Activated CD8-positive, alpha-beta memory T cell treated with anti-CD3 and anti-CD28 coated beads for 1 hour (primary cell): ENCODE results near the gene SKAP1.
"Not testable (repeated sequence)": the region's sequence is repeated elsewhere in the genome, so short reads cannot be mapped to it uniquely, and the experiment has no call there.

Source experiments
- DNase-seq, 2 donors: peaks; one replicate each; pipeline ENCODE4 v3.0.0-alpha.2; 2020; ENCODE audit warnings: low read depth in 1 of 2; ENCODE audit errors: extremely low read depth in 1 of 2

SKAP1 gene

GRCh38 chr17:48373883-48374282 lies 56.1 kb downstream of the SKAP1 start:
- no peak for DNase-seq

- DNase-seq: no peak
These were observed 56.7 kb downstream of the SKAP1 start for GRCh38 chr17:48373130-48373830.

- DNase-seq: not testable (repeated sequence)
These were observed 61.0 kb downstream of the SKAP1 start for GRCh38 chr17:48368967-48369366.

GRCh38 chr17:48368352-48368908 lies 61.6 kb downstream of the SKAP1 start:
- DNase-seq: no peak

GRCh38 chr17:48363161-48363560 lies 66.9 kb downstream of the SKAP1 start:
- no peak for DNase-seq

GRCh38 chr17:48360861-48361633 lies 69.0 kb downstream of the SKAP1 start:
- not testable (repeated sequence) for DNase-seq

GRCh38 chr17:48357779-48358602 lies 72.0 kb downstream of the SKAP1 start:
- DNase-seq: no peak

- no peak for DNase-seq
These were observed 73.1 kb downstream of the SKAP1 start for GRCh38 chr17:48356866-48357265.

GRCh38 chr17:48352630-48353029 lies 77.4 kb downstream of the SKAP1 start:
- no peak for DNase-seq

- no peak for DNase-seq
These were observed 78.1 kb downstream of the SKAP1 start for GRCh38 chr17:48351911-48352332.

GRCh38 chr17:48348352-48348751 lies 81.7 kb downstream of the SKAP1 start:
- DNase-seq: no peak

GRCh38 chr17:48347177-48347576 lies 82.8 kb downstream of the SKAP1 start:
- DNase-seq: no peak

GRCh38 chr17:48344251-48344650 lies 85.8 kb downstream of the SKAP1 start:
- DNase-seq: no peak

- no peak for DNase-seq
These were observed 89.1 kb downstream of the SKAP1 start for GRCh38 chr17:48340916-48341315.

GRCh38 chr17:48338720-48339119 lies 91.3 kb downstream of the SKAP1 start:
- DNase-seq: no peak

- DNase-seq: not testable (repeated sequence)
These were observed 92.1 kb downstream of the SKAP1 start for GRCh38 chr17:48337903-48338302.

- no peak for DNase-seq
These were observed 93.0 kb downstream of the SKAP1 start for GRCh38 chr17:48336986-48337385.

- no peak for DNase-seq
These were observed 94.0 kb downstream of the SKAP1 start for GRCh38 chr17:48335858-48336500.

GRCh38 chr17:48335146-48335784 lies 94.7 kb downstream of the SKAP1 start:
- no peak for DNase-seq

GRCh38 chr17:48333034-48333530 lies 96.9 kb downstream of the SKAP1 start:
- DNase-seq: no peak
